OCI-LY1 (cell line): Measurements from ENCODE around the gene CFAP77.

ENCODE experiments used
- H2AFZ ChIP-seq: fragments of 200-600 bp; sonication (generic), shearing (Covaris generic); 2 replicates; pipeline ENCODE4 v1.6.0; 2014; ENCODE audit warnings: antibody characterized with exemption, mild to moderate bottlenecking, low read length
- H3F3A ChIP-seq: fragments of 200-600 bp; sonication (generic), shearing (Covaris generic); 2 replicates; pipeline ENCODE4 v1.6.0; 2014; ENCODE audit warnings: mild to moderate bottlenecking, antibody characterized with exemption, low read length, moderate library complexity; ENCODE audit not compliant: insufficient read depth
- H3K27ac ChIP-seq: fragments of 200-600 bp; sonication (generic); 2 replicates; pipeline ENCODE4 v1.5.1; 2014; ENCODE audit warnings: low read length, mixed run types, mild to moderate bottlenecking, low read depth; ENCODE audit not compliant: poor library complexity, severe bottlenecking
- H3K27me3 ChIP-seq: fragments of 200-600 bp; sonication (generic); 2 replicates; pipeline ENCODE4 v1.6.0; 2014; ENCODE audit warnings: antibody characterized with exemption, mild to moderate bottlenecking, low read length, moderate library complexity; ENCODE audit not compliant: insufficient read depth
- H3K36me3 ChIP-seq: fragments of 200-600 bp; sonication (generic); 2 replicates; pipeline ENCODE4 v1.6.1; 2014; ENCODE audit warnings: mild to moderate bottlenecking, antibody characterized with exemption, low read length, moderate library complexity, mixed read lengths; ENCODE audit not compliant: insufficient read depth
- H3K4me1 ChIP-seq: fragments of 200-600 bp; sonication (generic); 2 replicates; pipeline ENCODE4 v1.5.1; 2014; ENCODE audit warnings: mild to moderate bottlenecking, low read length, moderate library complexity; ENCODE audit not compliant: insufficient read depth, severe bottlenecking
- H3K4me2 ChIP-seq: fragments of 200-600 bp; sonication (generic), shearing (Covaris generic); 2 replicates; pipeline ENCODE4 v1.6.1; 2014; ENCODE audit warnings: low read length
- H3K4me3 ChIP-seq: fragments of 200-600 bp; sonication (generic); 2 replicates; pipeline ENCODE4 v1.5.1; 2014; ENCODE audit warnings: low read length, low read depth, mild to moderate bottlenecking, mixed read lengths; ENCODE audit not compliant: poor library complexity, severe bottlenecking
- H3K79me2 ChIP-seq: fragments of 200-600 bp; shearing (Covaris generic); 2 replicates; pipeline ENCODE4 v1.6.1; 2016; ENCODE audit warnings: mixed run types, low read length, mixed read lengths; ENCODE audit not compliant: insufficient read depth
- H3K9ac ChIP-seq: fragments of 200-600 bp; sonication (generic), shearing (Covaris generic); 2 replicates; pipeline ENCODE4 v1.6.1; 2014; ENCODE audit warnings: mild to moderate bottlenecking, low read length, mixed read lengths
- H3K9me2 ChIP-seq: fragments of 200-600 bp; sonication (generic), shearing (Covaris generic); 2 replicates; pipeline ENCODE4 v1.6.1; 2014; ENCODE audit warnings: low read depth, mild to moderate bottlenecking, low read length, mixed read lengths
- H3K9me3 ChIP-seq: fragments of 200-600 bp; shearing (Covaris generic); 2 replicates; pipeline ENCODE4 v1.6.1; 2014; ENCODE audit warnings: low read length, mixed read lengths
- H4K20me1 ChIP-seq: fragments of 200-600 bp; sonication (generic), shearing (Covaris generic); 2 replicates; pipeline ENCODE4 v1.6.0; 2016; ENCODE audit warnings: mild to moderate bottlenecking, low read length; ENCODE audit not compliant: insufficient read depth
- CTCF ChIP-seq: fragments of 200-600 bp; sonication (generic), shearing (Covaris generic); IDR thresholded peaks from 2 replicates; pipeline ENCODE4 v1.5.1; 2017; ENCODE audit warnings: mild to moderate bottlenecking, antibody characterized with exemption, low read length, moderate library complexity, mixed read lengths
- EZH2 ChIP-seq: fragments of 200-600 bp; sonication (generic), shearing (Covaris generic); IDR thresholded peaks from 2 replicates; pipeline ENCODE4 v1.8.0; 2017; ENCODE audit warnings: borderline replicate concordance, mixed run types, mild to moderate bottlenecking, antibody characterized with exemption, low read length, moderate library complexity, mixed read lengths

CFAP77 gene

GRCh38 chr9:132518626-132519025, 108.6 kb downstream of the CFAP77 start:
- Histone ChIP-seq H3K9me3 (no peaks in the 10 kb centered on the region), H3K36me3 (no peaks in the 10 kb centered on the region), H3K9ac (no peak overlapping the region), H3K27me3 (peaks cover 4% of the 10 kb centered on the region), H4K20me1 (no peaks in the 10 kb centered on the region), H3K4me2 (no peak overlapping the region), H3K9me2 (no peaks in the 10 kb centered on the region), H2AFZ (no peak overlapping the region), H3K79me2 (no peaks in the 10 kb centered on the region), H3K27ac (no peak overlapping the region), H3F3A (no peaks in the 10 kb centered on the region), H3K4me3 (no peak overlapping the region), H3K4me1 (no peaks in the 10 kb centered on the region)
- TF ChIP-seq CTCF, result no peak

- Histone ChIP-seq H2AFZ (no peak overlapping the region), H4K20me1 (no peaks in the 10 kb centered on the region), H3K9me3 (no peaks in the 10 kb centered on the region), H3K4me2 (no peak overlapping the region), H3F3A (no peaks in the 10 kb centered on the region), H3K9me2 (no peaks in the 10 kb centered on the region), H3K4me1 (no peaks in the 10 kb centered on the region), H3K9ac (no peak overlapping the region), H3K79me2 (no peaks in the 10 kb centered on the region), H3K36me3 (no peaks in the 10 kb centered on the region), H3K27ac (no peak overlapping the region), H3K27me3 (peaks cover 4% of the 10 kb centered on the region), H3K4me3 (no peak overlapping the region)
- TF ChIP-seq EZH2 (no peak), CTCF (no peak)
These were observed 109.0 kb downstream of the CFAP77 start for GRCh38 chr9:132519033-132519432.

GRCh38 chr9:132520612-132521011, 110.6 kb downstream of the CFAP77 start:
- no peaks in the 10 kb centered on the region for H3K4me1 ChIP-seq
- H3K27me3 ChIP-seq, result peaks cover 4% of the 10 kb centered on the region
- no peak overlapping the region for H3K27ac ChIP-seq
- H2AFZ ChIP-seq, result no peak overlapping the region
- H3K9ac ChIP-seq, result no peak overlapping the region
- H4K20me1 ChIP-seq, result no peaks in the 10 kb centered on the region
- no peaks in the 10 kb centered on the region for H3K9me3 ChIP-seq
- H3K79me2 ChIP-seq, result no peaks in the 10 kb centered on the region
- no peaks in the 10 kb centered on the region for H3K36me3 ChIP-seq
- no peak overlapping the region for H3K4me3 ChIP-seq
- TF ChIP-seq CTCF, result no peak
- TF ChIP-seq EZH2, result no peak
- no peak overlapping the region for H3K4me2 ChIP-seq
- H3K9me2 ChIP-seq, result no peaks in the 10 kb centered on the region
- no peaks in the 10 kb centered on the region for H3F3A ChIP-seq
